Fibroblast of pulmonary artery (primary cell): ENCODE results near the gene SAMMSON.

Experiments
- DNase-seq: peaks from one replicate; pipeline ENCODE4 v3.0.0-alpha.2; 2010; ENCODE audit warnings: low read depth
- H3K4me3 ChIP-seq: replicated peaks from 2 replicates; pipeline ENCODE4 v1.5.1; 2011; ENCODE audit warnings: low read depth, mild to moderate bottlenecking, control low read depth, low read length, moderate library complexity
- TF ChIP-seq, protein P1 (sequence below): IDR thresholded peaks from 2 replicates; pipeline ENCODE4 v1.5.1; 2011; ENCODE audit warnings: mild to moderate bottlenecking, control low read depth, low read length, inconsistent platforms; ENCODE audit errors: missing control alignments

Gene SAMMSON

GRCh38 chr3:70042641-70043040, 43.1 kb downstream of the SAMMSON start:
- no peak for DNase-seq
- TF ChIP-seq, protein P1, sequence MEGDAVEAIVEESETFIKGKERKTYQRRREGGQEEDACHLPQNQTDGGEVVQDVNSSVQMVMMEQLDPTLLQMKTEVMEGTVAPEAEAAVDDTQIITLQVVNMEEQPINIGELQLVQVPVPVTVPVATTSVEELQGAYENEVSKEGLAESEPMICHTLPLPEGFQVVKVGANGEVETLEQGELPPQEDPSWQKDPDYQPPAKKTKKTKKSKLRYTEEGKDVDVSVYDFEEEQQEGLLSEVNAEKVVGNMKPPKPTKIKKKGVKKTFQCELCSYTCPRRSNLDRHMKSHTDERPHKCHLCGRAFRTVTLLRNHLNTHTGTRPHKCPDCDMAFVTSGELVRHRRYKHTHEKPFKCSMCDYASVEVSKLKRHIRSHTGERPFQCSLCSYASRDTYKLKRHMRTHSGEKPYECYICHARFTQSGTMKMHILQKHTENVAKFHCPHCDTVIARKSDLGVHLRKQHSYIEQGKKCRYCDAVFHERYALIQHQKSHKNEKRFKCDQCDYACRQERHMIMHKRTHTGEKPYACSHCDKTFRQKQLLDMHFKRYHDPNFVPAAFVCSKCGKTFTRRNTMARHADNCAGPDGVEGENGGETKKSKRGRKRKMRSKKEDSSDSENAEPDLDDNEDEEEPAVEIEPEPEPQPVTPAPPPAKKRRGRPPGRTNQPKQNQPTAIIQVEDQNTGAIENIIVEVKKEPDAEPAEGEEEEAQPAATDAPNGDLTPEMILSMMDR: no peak
- no peak overlapping the region for H3K4me3 ChIP-seq

- DNase-seq: peak; percentile 46
- no peak overlapping the region for H3K4me3 ChIP-seq
- TF ChIP-seq, protein P1: no peak
Observed at GRCh38 chr3:70049761-70050160, 50.2 kb downstream of the SAMMSON start.

- no peak overlapping the region for H3K4me3 ChIP-seq
- DNase-seq: no peak
- TF ChIP-seq, protein P1: no peak
Observed at GRCh38 chr3:70053293-70053692, 53.8 kb downstream of the SAMMSON start.

DNA sequence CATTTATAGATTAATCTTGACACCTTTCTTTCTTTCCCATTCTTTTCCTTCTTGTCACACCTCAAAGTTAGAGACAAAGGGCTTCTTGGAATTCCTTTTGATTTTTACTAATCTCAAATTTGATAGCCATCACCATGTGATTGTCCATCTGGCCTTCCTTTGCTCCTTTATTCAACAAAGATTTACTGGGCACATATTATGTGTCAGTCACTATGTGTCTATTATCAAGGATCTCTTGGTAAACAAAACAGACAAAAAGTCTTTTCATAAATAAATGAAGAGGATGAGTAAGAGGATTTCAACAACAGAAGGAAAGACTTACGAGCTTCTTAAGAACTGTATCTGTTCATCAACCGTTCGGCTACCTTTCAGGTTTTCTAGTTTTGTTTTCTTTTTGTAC, 56.5 kb downstream of the SAMMSON start:
- DNase-seq: no peak
- TF ChIP-seq, protein P1: no peak
- no peak overlapping the region for H3K4me3 ChIP-seq

DNA sequence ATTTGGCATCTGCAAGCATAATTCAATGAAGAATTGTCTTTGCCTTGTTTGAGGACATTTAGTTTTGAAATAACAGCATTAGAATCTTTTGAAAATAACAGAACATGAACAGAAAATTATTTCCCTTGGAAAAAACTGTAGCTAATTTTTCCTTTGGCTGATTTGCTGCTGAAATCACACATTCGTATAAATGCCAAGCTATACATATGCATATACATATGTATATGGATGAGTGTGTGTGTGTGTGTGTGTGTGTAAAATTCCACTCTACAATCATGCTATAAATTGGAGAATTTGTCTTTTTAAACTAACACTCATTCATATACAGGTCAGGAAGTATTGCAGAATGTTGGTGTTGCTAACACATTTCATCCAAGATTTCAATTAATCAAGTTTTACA, 57.9 kb downstream of the SAMMSON start:
- H3K4me3 ChIP-seq: no peak overlapping the region
- TF ChIP-seq, protein P1: no peak
- no peak for DNase-seq

DNA sequence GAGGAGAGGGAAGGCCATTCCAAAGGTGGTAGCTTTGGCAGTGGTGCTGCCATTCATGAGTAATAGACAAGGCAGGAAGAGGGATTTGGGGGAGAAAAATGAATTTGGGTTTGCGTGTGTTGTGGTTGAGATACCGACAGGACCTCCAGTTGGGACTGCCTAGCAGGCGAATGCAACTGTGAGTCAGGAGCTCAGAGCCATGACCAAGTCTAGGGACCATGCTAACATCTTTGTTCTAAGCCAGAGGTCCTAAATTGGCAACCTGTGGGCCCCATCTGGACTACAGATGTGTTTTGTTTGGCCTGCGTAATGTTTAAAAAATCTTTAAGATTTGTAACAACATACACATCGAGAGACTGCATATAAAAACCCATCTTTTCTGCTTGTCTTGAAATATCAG, 61.6 kb downstream of the SAMMSON start:
- DNase-seq: no peak
- H3K4me3 ChIP-seq: no peak overlapping the region
- TF ChIP-seq, protein P1: no peak

DNA sequence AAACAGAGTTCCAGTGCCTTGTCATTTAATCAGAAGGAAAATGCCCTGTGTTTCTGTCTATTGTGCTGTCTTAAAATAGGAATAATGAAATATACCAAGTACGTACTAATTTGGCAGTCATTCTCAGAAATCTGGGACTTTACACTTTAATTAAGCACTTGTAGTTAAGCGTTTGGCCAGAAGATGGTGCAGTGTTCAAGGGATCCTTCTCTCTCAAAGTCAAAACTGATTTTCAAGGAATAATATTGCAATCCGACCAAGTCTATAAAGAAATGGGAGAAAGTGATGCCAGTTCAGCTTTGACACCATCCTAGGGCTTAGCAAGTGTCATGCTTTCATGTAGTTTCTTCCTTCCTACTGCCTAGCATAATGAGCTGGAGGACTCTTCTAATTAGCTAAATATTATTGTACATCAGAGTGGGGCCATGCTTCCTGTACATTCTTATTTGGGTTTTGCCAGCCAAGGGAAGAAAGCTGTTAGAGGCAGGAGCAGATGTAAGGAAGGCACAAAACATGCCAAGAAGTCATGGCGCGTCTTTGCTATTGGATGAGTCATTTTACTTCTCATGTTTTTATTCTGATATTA, 64.8 kb downstream of the SAMMSON start:
- TF ChIP-seq, protein P1: peak; percentile 74
- DNase-seq: peak; percentile 59
- H3K4me3 ChIP-seq: no peak overlapping the region
